Activated naive CD8-positive, alpha-beta T cell treated with anti-CD3 and anti-CD28 coated beads for 36 hours (primary cell): ENCODE results near the gene PIM3. TPM values are rescaled to one million over a fixed set of nuclear protein-coding genes. Genes with fewer than 3 reads are reported as not detected.

Experiments used
- DNase-seq: peaks from one replicate; pipeline ENCODE4 v3.0.0; 2021
- H3K27ac Mint-ChIP-seq: one replicate; pipeline ENCODE4 v1.8.0; 2022; ENCODE audit warnings: mild to moderate bottlenecking, moderate library complexity, mixed read lengths
- H3K27me3 Mint-ChIP-seq: one replicate; pipeline ENCODE4 v1.8.0; 2022; ENCODE audit warnings: mild to moderate bottlenecking, mixed read lengths
- H3K36me3 Mint-ChIP-seq: one replicate; pipeline ENCODE4 v1.8.0; 2021; ENCODE audit warnings: mild to moderate bottlenecking, mixed read lengths
- H3K4me1 Mint-ChIP-seq: one replicate; pipeline ENCODE4 v1.8.0; 2021; ENCODE audit warnings: mixed read lengths
- H3K4me3 Mint-ChIP-seq: one replicate; pipeline ENCODE4 v1.8.0; 2022; ENCODE audit warnings: mild to moderate bottlenecking, moderate library complexity, mixed read lengths
- H3K9me3 Mint-ChIP-seq: one replicate; pipeline ENCODE4 v1.8.0; 2022; ENCODE audit warnings: mixed read lengths
- total RNA-seq, 2 experiments: library from RNA; stranded (reverse); gene quantifications; one replicate each; pipeline ENCODE4 v1.2.3, GENCODE V29; 2021

Gene PIM3
- total RNA-seq, 2 experiments from 2014 or later, result 134 to 137 TPM

GRCh38 chr22:49992921-49993648 lies 32.5 kb downstream of the PIM3 start:
- Mint-ChIP-seq H3K27me3 (no peaks in the 10 kb centered on the region), H3K9me3 (peaks cover 11% of the 10 kb centered on the region), H3K27ac (no peak overlapping the region), H3K36me3 (peaks cover 4% of the 10 kb centered on the region), H3K4me1 (peaks cover 7% of the 10 kb centered on the region), H3K4me3 (no peak overlapping the region)
- peak; percentile 70 for DNase-seq

GRCh38 chr22:49993649-49994360 lies 33.2 kb downstream of the PIM3 start:
- no peak for DNase-seq
- H3K4me1 Mint-ChIP-seq, result peaks cover 7% of the 10 kb centered on the region
- peaks cover 11% of the 10 kb centered on the region for H3K9me3 Mint-ChIP-seq
- no peak overlapping the region for H3K27ac Mint-ChIP-seq
- no peak overlapping the region for H3K4me3 Mint-ChIP-seq
- peaks cover 6% of the 10 kb centered on the region for H3K27me3 Mint-ChIP-seq
- H3K36me3 Mint-ChIP-seq, result peaks cover 4% of the 10 kb centered on the region

- no peak overlapping the region for H3K27ac Mint-ChIP-seq
- H3K36me3 Mint-ChIP-seq, result peaks cover 4% of the 10 kb centered on the region
- peaks cover 10% of the 10 kb centered on the region for H3K27me3 Mint-ChIP-seq
- H3K4me3 Mint-ChIP-seq, result no peak overlapping the region
- peaks cover 11% of the 10 kb centered on the region for H3K9me3 Mint-ChIP-seq
- H3K4me1 Mint-ChIP-seq, result peaks cover 7% of the 10 kb centered on the region
- DNase-seq, result no peak
Observed at GRCh38 chr22:49994361-49995040, 33.9 kb downstream of the PIM3 start.

GRCh38 chr22:49995041-49995360 lies 34.4 kb downstream of the PIM3 start:
- peaks cover 11% of the 10 kb centered on the region for H3K9me3 Mint-ChIP-seq
- H3K27me3 Mint-ChIP-seq, result peaks cover 10% of the 10 kb centered on the region
- DNase-seq, result no peak
- peaks cover 7% of the 10 kb centered on the region for H3K4me1 Mint-ChIP-seq
- H3K27ac Mint-ChIP-seq, result no peak overlapping the region
- peaks cover 2% of the 10 kb centered on the region for H3K36me3 Mint-ChIP-seq
- H3K4me3 Mint-ChIP-seq, result no peak overlapping the region

GRCh38 chr22:49995361-49996118 lies 35.0 kb downstream of the PIM3 start:
- DNase-seq, result no peak
- H3K36me3 Mint-ChIP-seq, result peaks cover 2% of the 10 kb centered on the region
- no peak overlapping the region for H3K4me3 Mint-ChIP-seq
- H3K27ac Mint-ChIP-seq, result no peak overlapping the region
- peaks cover 10% of the 10 kb centered on the region for H3K27me3 Mint-ChIP-seq
- H3K4me1 Mint-ChIP-seq, result peaks cover 7% of the 10 kb centered on the region
- peaks cover 9% of the 10 kb centered on the region for H3K9me3 Mint-ChIP-seq

- H3K27ac Mint-ChIP-seq, result no peak overlapping the region
- H3K36me3 Mint-ChIP-seq, result peaks cover under 1% of the 10 kb centered on the region
- H3K27me3 Mint-ChIP-seq, result peaks cover 10% of the 10 kb centered on the region
- peaks cover 7% of the 10 kb centered on the region for H3K4me1 Mint-ChIP-seq
- H3K9me3 Mint-ChIP-seq, result peaks cover 5% of the 10 kb centered on the region
- no peak overlapping the region for H3K4me3 Mint-ChIP-seq
- DNase-seq, result no peak
Observed at GRCh38 chr22:49996119-49996517, 35.5 kb downstream of the PIM3 start.

GRCh38 chr22:49996518-49997250 lies 36.1 kb downstream of the PIM3 start:
- DNase-seq, result no peak
- no peaks in the 10 kb centered on the region for H3K36me3 Mint-ChIP-seq
- no peak overlapping the region for H3K4me3 Mint-ChIP-seq
- H3K27me3 Mint-ChIP-seq, result peaks cover 10% of the 10 kb centered on the region
- peaks cover 7% of the 10 kb centered on the region for H3K4me1 Mint-ChIP-seq
- peaks cover 2% of the 10 kb centered on the region for H3K9me3 Mint-ChIP-seq
- no peak overlapping the region for H3K27ac Mint-ChIP-seq

- peaks cover 1% of the 10 kb centered on the region for H3K9me3 Mint-ChIP-seq
- no peak overlapping the region for H3K4me3 Mint-ChIP-seq
- DNase-seq, result no peak
- no peak overlapping the region for H3K27ac Mint-ChIP-seq
- peaks cover 10% of the 10 kb centered on the region for H3K27me3 Mint-ChIP-seq
- H3K36me3 Mint-ChIP-seq, result no peaks in the 10 kb centered on the region
- peaks cover 7% of the 10 kb centered on the region for H3K4me1 Mint-ChIP-seq
Observed at GRCh38 chr22:49997251-49997599, 36.7 kb downstream of the PIM3 start.

- DNase-seq, result no peak
- Mint-ChIP-seq H3K27me3 (peaks cover 10% of the 10 kb centered on the region), H3K36me3 (no peaks in the 10 kb centered on the region), H3K9me3 (no peaks in the 10 kb centered on the region), H3K4me1 (peaks cover 4% of the 10 kb centered on the region), H3K4me3 (no peak overlapping the region), H3K27ac (no peak overlapping the region)
Observed at GRCh38 chr22:49997932-49998717, 37.6 kb downstream of the PIM3 start.

GRCh38 chr22:49998718-49999062 lies 38.1 kb downstream of the PIM3 start:
- Mint-ChIP-seq H3K9me3 (no peaks in the 10 kb centered on the region), H3K27ac (no peak overlapping the region), H3K4me1 (no peaks in the 10 kb centered on the region), H3K4me3 (no peak overlapping the region), H3K36me3 (no peaks in the 10 kb centered on the region), H3K27me3 (peaks cover 10% of the 10 kb centered on the region)
- no peak for DNase-seq

- Mint-ChIP-seq H3K27ac (no peak overlapping the region), H3K27me3 (peaks cover 10% of the 10 kb centered on the region), H3K4me3 (no peak overlapping the region), H3K4me1 (no peaks in the 10 kb centered on the region), H3K36me3 (no peaks in the 10 kb centered on the region), H3K9me3 (no peaks in the 10 kb centered on the region)
- DNase-seq, result no peak
Observed at GRCh38 chr22:49999063-49999945, 38.7 kb downstream of the PIM3 start.

- peaks cover 10% of the 10 kb centered on the region for H3K27me3 Mint-ChIP-seq
- no peaks in the 10 kb centered on the region for H3K9me3 Mint-ChIP-seq
- H3K36me3 Mint-ChIP-seq, result no peaks in the 10 kb centered on the region
- H3K27ac Mint-ChIP-seq, result no peak overlapping the region
- DNase-seq, result no peak
- no peak overlapping the region for H3K4me3 Mint-ChIP-seq
- peaks cover 1% of the 10 kb centered on the region for H3K4me1 Mint-ChIP-seq
Observed at GRCh38 chr22:49999946-50000586, 39.5 kb downstream of the PIM3 start.
